ENCODE data around the gene STK4. TPM values are rescaled to one million over a fixed set of nuclear protein-coding genes. Genes with fewer than 3 reads are reported as not detected.

STK4 gene
- total and polyA plus RNA-seq, 2 of the 4 experiments (the other 2 are of a cell fraction), result 10.2 to 22.2 TPM

GRCh38 chr20:44976698-44977097 lies 10.4 kb downstream of the STK4 start:
- H3K14ac ChIP-seq (replicated peaks; ENCODE audit: low read depth, low read length), result no peak overlapping the region
- H2BK15ac ChIP-seq (ENCODE audit: low read depth, low read length), result no peak overlapping the region
- no peak overlapping the region for H2AFZ ChIP-seq (replicated peaks; ENCODE audit: low read length, poor library complexity)
- H4K5ac ChIP-seq (ENCODE audit: low read depth, low read length), result no peak overlapping the region
- no peak overlapping the region for H4K91ac ChIP-seq (ENCODE audit: insufficient read depth, low read depth, low read length)
- H4K20me1 ChIP-seq (ENCODE audit: insufficient read depth, low read length), result no peaks in the 10 kb centered on the region; the same call in 1 of the 2 replicates
- no peak overlapping the region for H3K27ac ChIP-seq (ENCODE audit: insufficient read depth, low read length)
- no peak overlapping the region for H3K4me3 ChIP-seq (ENCODE audit: insufficient read depth, low read depth, low read length)
- DNase-seq (no peak), ATAC-seq (ENCODE audit: low read depth) (no peak)
- H3K79me1 ChIP-seq (ENCODE audit: low read depth in 1 of 2, low read length in 2 of 2), result peaks cover 7 to 12% of the 10 kb centered on the region in 2 experiments; a peak in 3 of 4 replicates
- 0 out of 2 replicates have a peak, but pooled peaks cover 3% of the 10 kb centered on the region for H3K4me1 ChIP-seq (ENCODE audit: control insufficient read depth, insufficient read depth, low read length)
- H2BK120ac ChIP-seq (ENCODE audit: low read depth, low read length), result no peak overlapping the region
- TF ChIP-seq MAZ (IDR thresholded peaks at IDR 0.05; ENCODE audit: borderline replicate concordance, low read depth, low read length) (no peak), ELK1 (IDR thresholded peaks at IDR 0.05; ENCODE audit: borderline replicate concordance, low read depth, low read length) (no peak), CHD1 (IDR thresholded peaks at IDR 0.05; ENCODE audit: low read depth, low read length) (no peak), SMC3 (IDR thresholded peaks at IDR 0.05; ENCODE audit: low read depth, low read length) (no peak), CEBPB (IDR thresholded peaks at IDR 0.05; ENCODE audit: low read depth, low read length) (no peak), RCOR1 (IDR thresholded peaks at IDR 0.05; ENCODE audit: insufficient replicate concordance, low read length) (no peak), POLR2A (IDR thresholded peaks at IDR 0.05; ENCODE audit: low read depth, low read length) (no peak), USF2 (IDR thresholded peaks at IDR 0.05; ENCODE audit: low read depth, low read length) (no peak), NFE2L2 (IDR thresholded peaks at IDR 0.05; ENCODE audit: low read depth, low read length) (no peak), RAD21 (IDR thresholded peaks at IDR 0.05; ENCODE audit: low read length) (no peak)
- no peak overlapping the region for H3K18ac ChIP-seq (ENCODE audit: low read depth, low read length)
- intact Hi-C loops (cut with micrococcal nuclease) (no loop called here), in situ Hi-C loops (cut with MboI; ENCODE audit: low sequenced_read_pairs) (no loop called here), dilution Hi-C loops (cut with HindIII; ENCODE audit: low sequenced_read_pairs, unreplicated experiment) (no loop called here)
- H3K4ac ChIP-seq (ENCODE audit: low read depth, low read length), result no peak overlapping the region
- H3K4me2 ChIP-seq (ENCODE audit: low read depth, low read length), result no peak overlapping the region
- H2BK20ac ChIP-seq (ENCODE audit: low read depth, low read length), result no peak overlapping the region
- BruUV-seq (replicated peaks), result no TSS peak
- 100% methylated on average over 1 of the region's 4 CpGs; no CpG with 5 or more reads in 1 of the 2 experiments for WGBS, 2 experiments (ENCODE audit: extremely low coverage in 2 of 2, insufficient read length in 1 of 2)
- H2BK5ac ChIP-seq (ENCODE audit: low read depth, low read length, poor library complexity, severe bottlenecking), result no peak overlapping the region
- no peak overlapping the region for H2AK5ac ChIP-seq (ENCODE audit: low read depth, low read length)
- no peak overlapping the region for H4K8ac ChIP-seq (ENCODE audit: low read depth in 2 of 2, low read length in 2 of 2)
- H2AK9ac ChIP-seq (replicated peaks; ENCODE audit: low read depth, low read length, poor library complexity), result no peak overlapping the region
- no peak overlapping the region for H3K23ac ChIP-seq (ENCODE audit: low read depth, low read length)
- CTCF ChIA-PET, result interaction anchor here (0.7 kb wide), 1 partner anchor 35 kb away, joined by 4 read pairs; no protein-coding TSS in a partner anchor
- no peak overlapping the region for H3K56ac ChIP-seq (ENCODE audit: extremely low read depth, insufficient read depth, low read length)
- H3K36me3 ChIP-seq (ENCODE audit: control insufficient read depth, insufficient read depth, low read length), result peaks cover 22% of the 10 kb centered on the region
- H3K9me3 ChIP-seq (ENCODE audit: control insufficient read depth, insufficient read depth, low read length), result no peaks in the 10 kb centered on the region
- H3K9ac ChIP-seq (ENCODE audit: low read depth, low read length), result no peak overlapping the region
- no peaks in the 10 kb centered on the region for H3K9me1 ChIP-seq (ENCODE audit: insufficient read depth, low read length)
- POLR2A ChIA-PET (ENCODE audit: unreplicated experiment), result no interaction called here
- no peaks in the 10 kb centered on the region for H3K27me3 ChIP-seq (ENCODE audit: control insufficient read depth, insufficient read depth, low read length)
